Heart left ventricle (tissue), 13 donors: ENCODE measurements around the gene TMEM39A.

Experiments
- POLR2A ChIP-seq, 2 donors: fragments of 450-650 bp; IDR thresholded peaks; one replicate each; pipeline ENCODE4 v1.6.1; 2017; ENCODE audit warnings: antibody characterized with exemption in 2 of 2, mild to moderate bottlenecking in 2 of 2, moderate library complexity in 2 of 2
- TF ChIP-seq, protein P1 (sequence below), 12 donors: fragments of 200-600 bp; sonication (generic) in 4 of 12; IDR thresholded peaks; one replicate each; pipeline versions ENCODE4 v1.5.0 to v1.8.0; 2018 to 2022; ENCODE audit warnings: antibody characterized with exemption in 12 of 12, mild to moderate bottlenecking in 5 of 12
- donor health status: ischemic (EF 13 %, LVEDD 7.1; RV severe dilation, severe dysfunction).
- donor health status: DM: no; HTN: yes; CAD: no.
- donor health status: DM: no; HTN: no; CAD: no.
- donor health status: ischemic (EF 25% LVEDD 6.9; RV normal size, moderate dysfunction).
- donor health status: ischemic (EF 25% LVEDD 5.7; RV mildly dilated, moderate dysfunction).
- donor health status: ischemic (EF 35%, LVEDD 5.7; RV mildly dilated, moderate dysfunction).
- donor health status: nonischemic (EF 11% LVEDD 7.7; RV severe dilation, severe dysfunction).
- donor health status: DM: yes; HTN: yes; CAD: no.
- donor health status: PGD.
- donor health status: ischemic (EF 29% LVEDD 5.4; RV normal size, mild dysfunction).
- donor health status: nonischemic (EF 23%, LVEDD 6.1; RV moderate dilation, normal function).

DNA sequence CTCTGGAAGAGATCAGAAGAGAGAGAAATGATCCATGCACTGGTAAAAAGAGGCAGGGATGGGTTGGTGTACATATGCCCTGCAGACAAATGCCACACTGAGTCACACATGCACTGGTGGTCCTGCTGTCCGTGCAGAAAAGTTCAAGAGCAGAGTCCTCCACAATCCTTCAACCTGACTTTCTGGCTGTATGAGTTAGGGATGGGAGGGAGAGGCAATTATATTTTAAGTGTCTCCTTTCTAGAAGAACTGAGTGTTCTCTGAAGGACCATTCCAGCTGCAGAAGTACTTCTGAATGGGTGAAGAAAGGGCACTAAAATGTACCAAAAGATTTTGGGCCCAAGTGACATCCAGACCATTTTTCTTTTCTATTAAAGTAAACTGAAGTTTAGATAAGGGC is 26.4 kb downstream of the TMEM39A start:
- TF ChIP-seq, protein P1, sequence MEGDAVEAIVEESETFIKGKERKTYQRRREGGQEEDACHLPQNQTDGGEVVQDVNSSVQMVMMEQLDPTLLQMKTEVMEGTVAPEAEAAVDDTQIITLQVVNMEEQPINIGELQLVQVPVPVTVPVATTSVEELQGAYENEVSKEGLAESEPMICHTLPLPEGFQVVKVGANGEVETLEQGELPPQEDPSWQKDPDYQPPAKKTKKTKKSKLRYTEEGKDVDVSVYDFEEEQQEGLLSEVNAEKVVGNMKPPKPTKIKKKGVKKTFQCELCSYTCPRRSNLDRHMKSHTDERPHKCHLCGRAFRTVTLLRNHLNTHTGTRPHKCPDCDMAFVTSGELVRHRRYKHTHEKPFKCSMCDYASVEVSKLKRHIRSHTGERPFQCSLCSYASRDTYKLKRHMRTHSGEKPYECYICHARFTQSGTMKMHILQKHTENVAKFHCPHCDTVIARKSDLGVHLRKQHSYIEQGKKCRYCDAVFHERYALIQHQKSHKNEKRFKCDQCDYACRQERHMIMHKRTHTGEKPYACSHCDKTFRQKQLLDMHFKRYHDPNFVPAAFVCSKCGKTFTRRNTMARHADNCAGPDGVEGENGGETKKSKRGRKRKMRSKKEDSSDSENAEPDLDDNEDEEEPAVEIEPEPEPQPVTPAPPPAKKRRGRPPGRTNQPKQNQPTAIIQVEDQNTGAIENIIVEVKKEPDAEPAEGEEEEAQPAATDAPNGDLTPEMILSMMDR (IDR thresholded peaks at IDR 0.05): no peak
- TF ChIP-seq POLR2A (IDR thresholded peaks at IDR 0.05): no peak
